H1 (cell line): Measurements from ENCODE around the gene GPATCH11. TPM values are rescaled to one million over a fixed set of nuclear protein-coding genes. Genes with fewer than 3 reads are reported as not detected.

Experiments
- CHD1 ChIP-seq: IDR thresholded peaks from 2 replicates; pipeline ENCODE4 v1.6.1; 2012; ENCODE audit warnings: low read depth, low read length, improper control_type of control experiment
- KDM5A ChIP-seq: fragments of 200-600 bp; IDR thresholded peaks from 2 replicates; pipeline ENCODE4 v1.7.1; 2012; ENCODE audit warnings: mild to moderate bottlenecking, low read length, inconsistent platforms, mixed read lengths
- SIN3A ChIP-seq, 2 experiments: IDR thresholded peaks in 1 of 2; conservative IDR thresholded peaks in 1 of 2; 2 replicates each; pipeline ENCODE4 v1.6.1; 2011 to 2012; ENCODE audit warnings: low read length in 2 of 2, improper control_type of control experiment in 1 of 2, low read depth in 1 of 2, mild to moderate bottlenecking in 1 of 2
- TBP ChIP-seq: IDR thresholded peaks from 2 replicates; pipeline ENCODE4 v1.6.1; 2011; ENCODE audit warnings: low read depth, low read length, improper control_type of control experiment
- polyA plus RNA-seq, 7 experiments: library from polyadenylated mRNA; depleted of rRNA in 3 of 7; stranded (reverse) in 5 of 7; unstranded in 2 of 7; fragments of >200 nt in 5 of 7; fragments of 200-250 nt in 2 of 7; gene quantifications; 1 replicate in 5 of 7; 2 replicates in 1 of 7; 4 replicates in 1 of 7; pipeline versions ENCODE4 v1.2.1 to v1.2.3, GENCODE V29; 2011 to 2013; ENCODE audit warnings: missing spikeins in 2 of 7, mixed read lengths in 2 of 7
- total RNA-seq: library from RNA; stranded (reverse); fragmentation: NEBNext Ultra II Directional; extraction: Animal tissue kit (Norgen Biotek cat#: 25700); gene quantifications from 2 replicates; pipeline ENCODE4 v1.2.1, GENCODE V29; 2021
- TF ChIP-seq, protein P1 (sequence below): IDR thresholded peaks from 2 replicates; pipeline ENCODE4 v1.6.1; 2012; ENCODE audit warnings: low read length, inconsistent platforms

GPATCH11 gene
- total and polyA plus RNA-seq, 2 of the 8 experiments (the other 6 are each of a cell fraction or from before 2014, with no cell fraction given), result 0.60 to 3.4 TPM

DNA sequence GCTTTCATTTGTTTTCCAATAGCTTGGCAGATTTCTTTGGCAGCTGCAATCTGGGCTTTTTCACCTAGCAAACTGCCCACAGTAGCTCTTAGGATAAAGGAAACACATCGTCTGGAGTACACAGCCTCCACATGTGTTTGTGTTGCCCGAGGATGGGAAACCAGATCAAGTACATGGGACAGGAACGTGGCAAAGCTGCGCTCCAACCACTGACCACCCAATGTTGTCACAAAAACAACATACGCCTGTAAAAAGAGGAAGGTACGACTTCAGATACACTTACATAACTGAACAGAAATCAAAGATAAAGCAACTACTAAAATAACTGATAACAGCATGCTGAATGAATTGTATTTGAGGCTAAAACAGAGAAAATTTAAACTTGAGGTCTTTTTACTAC lies 15.6 kb upstream of the GPATCH11 start (continued):
- no peak for TF ChIP-seq SIN3A (conservative IDR thresholded peaks at IDR 0.05 in 1 of 2, IDR thresholded peaks at IDR 0.05 in 1 of 2; ENCODE audit: low read depth in 1 of 2, low read length in 2 of 2)
- no peak for TF ChIP-seq KDM5A
- no peak for TF ChIP-seq TBP
- TF ChIP-seq CHD1, result no peak
- TF ChIP-seq, protein P1, sequence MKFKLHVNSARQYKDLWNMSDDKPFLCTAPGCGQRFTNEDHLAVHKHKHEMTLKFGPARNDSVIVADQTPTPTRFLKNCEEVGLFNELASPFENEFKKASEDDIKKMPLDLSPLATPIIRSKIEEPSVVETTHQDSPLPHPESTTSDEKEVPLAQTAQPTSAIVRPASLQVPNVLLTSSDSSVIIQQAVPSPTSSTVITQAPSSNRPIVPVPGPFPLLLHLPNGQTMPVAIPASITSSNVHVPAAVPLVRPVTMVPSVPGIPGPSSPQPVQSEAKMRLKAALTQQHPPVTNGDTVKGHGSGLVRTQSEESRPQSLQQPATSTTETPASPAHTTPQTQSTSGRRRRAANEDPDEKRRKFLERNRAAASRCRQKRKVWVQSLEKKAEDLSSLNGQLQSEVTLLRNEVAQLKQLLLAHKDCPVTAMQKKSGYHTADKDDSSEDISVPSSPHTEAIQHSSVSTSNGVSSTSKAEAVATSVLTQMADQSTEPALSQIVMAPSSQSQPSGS, result no peak
